RWPE1 (cell line): ENCODE data around the gene SPRING1.

Experiments
- CTCF ChIA-PET: fragments of 350-600 bp; sonication (Branson Sonifier 250); formaldehyde crosslinking; extraction: SDS; loops from one replicate; lab custom pipeline; 2021; lab: Yijun Ruan, JAX
- POLR2A ChIA-PET: fragments of 400-600 bp; formaldehyde crosslinking; extraction: SDS; loops from one replicate; lab custom pipeline; 2020; ENCODE audit warnings: antibody characterized with exemption; ENCODE audit not compliant: low non-redundant PET; lab: Yijun Ruan, JAX
- DNase-seq: peaks from one replicate; pipeline ENCODE4 v3.0.0; 2012; ENCODE audit warnings: low spot score
- H3K27ac ChIP-seq: fragments of 450-650 bp; 2 replicates; pipeline ENCODE4 v1.5.1; 2017
- CTCF ChIP-seq: fragments of 450-650 bp; conservative IDR thresholded peaks from 2 replicates; pipeline ENCODE4 v1.5.1; 2017; ENCODE audit warnings: low read depth, mild to moderate bottlenecking

Gene SPRING1

GRCh38 chr12:116774020-116774419 is 36.2 kb upstream of the SPRING1 start:
- no peak for DNase-seq
- ChIA-PET POLR2A (no interaction called here), CTCF (interaction anchor here (0.6 kb wide), 1 partner anchor 182 kb away, joined by 3 read pairs; no protein-coding TSS in a partner anchor)
- H3K27ac ChIP-seq, result no peak overlapping the region
- no peak for TF ChIP-seq CTCF

GRCh38 chr12:116773276-116773731 is 35.4 kb upstream of the SPRING1 start:
- ChIA-PET CTCF (no interaction called here), POLR2A (no interaction called here)
- H3K27ac ChIP-seq, result no peak overlapping the region
- DNase-seq, result peak; percentile 26
- TF ChIP-seq CTCF, result no peak

- POLR2A ChIA-PET, result no interaction called here
- TF ChIP-seq CTCF, result no peak
- no peak for DNase-seq
- CTCF ChIA-PET, result interaction anchor here (0.6 kb wide), 1 partner anchor 16 kb away, joined by 3 read pairs; no protein-coding TSS in a partner anchor
- no peak overlapping the region for H3K27ac ChIP-seq
Measured at GRCh38 chr12:116771651-116772050, 33.8 kb upstream of the SPRING1 start.

GRCh38 chr12:116766746-116767145 is 28.9 kb upstream of the SPRING1 start:
- DNase-seq, result no peak
- TF ChIP-seq CTCF, result no peak
- no peak overlapping the region for H3K27ac ChIP-seq
- ChIA-PET POLR2A (no interaction called here), CTCF (no interaction called here)

- no peak for TF ChIP-seq CTCF
- CTCF ChIA-PET, result interaction anchor here (0.7 kb wide), 1 partner anchor 21 kb away, joined by 3 read pairs; no protein-coding TSS in a partner anchor
- DNase-seq, result no peak
- POLR2A ChIA-PET, result no interaction called here
- no peak overlapping the region for H3K27ac ChIP-seq
Measured at GRCh38 chr12:116766285-116766684, 28.4 kb upstream of the SPRING1 start.

- no peak for TF ChIP-seq CTCF
- ChIA-PET CTCF (interaction anchor here (0.6 kb wide), 1 partner anchor 18 kb away, joined by 3 read pairs; no protein-coding TSS in a partner anchor), POLR2A (no interaction called here)
Measured at GRCh38 chr12:116765271-116765670, 27.4 kb upstream of the SPRING1 start.

More at GRCh38 chr12:116765271-116765670, 27.4 kb upstream of the SPRING1 start:
- no peak for DNase-seq
- H3K27ac ChIP-seq, result no peak overlapping the region
